AG04449 (cell line): ENCODE data around the gene ALK.
A peak's percentile ranks its signal among the peaks of the same experiment; 100 is the strongest.

Source experiments
- CTCF ChIA-PET: fragments of 350-600 bp; formaldehyde crosslinking; extraction: SDS; loops from one replicate; lab custom pipeline; 2021; ENCODE audit warnings: antibody characterized with exemption; lab: Yijun Ruan, JAX
- POLR2A ChIA-PET: fragments of 400-600, 350-600 bp; formaldehyde crosslinking; extraction: SDS; loops from one replicate; lab custom pipeline; 2020; ENCODE audit warnings: antibody characterized with exemption, inconsistent platforms; lab: Yijun Ruan, JAX
- DNase-seq: peaks from one replicate; pipeline ENCODE4 v3.0.0-alpha.2; 2010; ENCODE audit warnings: low read depth, low spot score
- H3K4me3 ChIP-seq: 2 replicates; pipeline ENCODE4 v1.5.1; 2011; ENCODE audit warnings: low read depth, mild to moderate bottlenecking, control low read depth, low read length
- TF ChIP-seq, protein P1 (sequence below): IDR thresholded peaks from one replicate; pipeline ENCODE4 v1.5.1; 2011; ENCODE audit warnings: mild to moderate bottlenecking, moderate library complexity, low read length, control low read depth, inconsistent platforms; ENCODE audit not compliant: insufficient read depth; ENCODE audit errors: missing control alignments

The ALK gene

DNA sequence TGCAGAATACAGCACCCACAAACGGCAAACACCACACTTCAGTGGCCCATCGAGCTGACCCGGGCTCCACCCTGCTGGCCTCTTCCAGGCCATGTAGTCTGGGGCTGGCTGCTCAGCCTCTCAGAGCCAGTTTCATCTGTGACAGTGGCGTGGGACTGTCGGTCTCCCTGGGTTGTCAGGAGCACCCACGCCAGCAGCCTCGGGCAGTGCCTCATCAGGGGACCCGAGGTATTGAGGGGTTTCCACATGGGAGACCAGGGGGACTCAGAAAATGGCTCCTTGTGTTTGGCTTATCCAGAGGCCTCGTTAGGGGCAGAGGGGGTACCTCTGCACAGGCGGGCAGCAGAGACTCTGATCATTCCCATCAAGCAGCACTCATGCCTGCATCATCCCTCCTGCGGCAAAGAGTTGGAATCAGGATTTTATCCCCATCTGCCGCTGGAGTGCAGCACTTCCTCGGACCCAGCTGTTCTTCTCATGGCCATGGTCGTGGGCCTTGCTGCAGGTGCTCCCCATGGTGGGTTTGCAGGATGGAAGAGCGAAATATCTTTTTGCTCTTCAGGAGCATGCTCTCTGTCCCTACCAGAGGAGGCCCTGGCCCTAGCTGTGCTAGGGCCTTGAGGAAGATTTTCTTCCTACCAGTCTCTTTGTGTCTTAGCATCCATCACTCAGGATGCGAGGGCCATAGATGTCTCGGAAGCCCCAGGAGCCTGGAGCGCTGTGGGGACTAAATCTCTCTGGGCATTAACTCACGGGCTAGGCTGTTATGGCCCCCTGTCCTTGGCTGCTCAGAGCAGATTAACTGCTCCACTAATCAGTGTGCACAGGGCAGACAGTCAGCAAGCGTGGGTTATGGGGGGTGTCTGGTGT, 705.4 kb downstream of the ALK start:
- POLR2A ChIA-PET, result no interaction called here
- no peak overlapping the region for H3K4me3 ChIP-seq
- CTCF ChIA-PET, result no interaction called here
- no peak for DNase-seq
- TF ChIP-seq, protein P1, sequence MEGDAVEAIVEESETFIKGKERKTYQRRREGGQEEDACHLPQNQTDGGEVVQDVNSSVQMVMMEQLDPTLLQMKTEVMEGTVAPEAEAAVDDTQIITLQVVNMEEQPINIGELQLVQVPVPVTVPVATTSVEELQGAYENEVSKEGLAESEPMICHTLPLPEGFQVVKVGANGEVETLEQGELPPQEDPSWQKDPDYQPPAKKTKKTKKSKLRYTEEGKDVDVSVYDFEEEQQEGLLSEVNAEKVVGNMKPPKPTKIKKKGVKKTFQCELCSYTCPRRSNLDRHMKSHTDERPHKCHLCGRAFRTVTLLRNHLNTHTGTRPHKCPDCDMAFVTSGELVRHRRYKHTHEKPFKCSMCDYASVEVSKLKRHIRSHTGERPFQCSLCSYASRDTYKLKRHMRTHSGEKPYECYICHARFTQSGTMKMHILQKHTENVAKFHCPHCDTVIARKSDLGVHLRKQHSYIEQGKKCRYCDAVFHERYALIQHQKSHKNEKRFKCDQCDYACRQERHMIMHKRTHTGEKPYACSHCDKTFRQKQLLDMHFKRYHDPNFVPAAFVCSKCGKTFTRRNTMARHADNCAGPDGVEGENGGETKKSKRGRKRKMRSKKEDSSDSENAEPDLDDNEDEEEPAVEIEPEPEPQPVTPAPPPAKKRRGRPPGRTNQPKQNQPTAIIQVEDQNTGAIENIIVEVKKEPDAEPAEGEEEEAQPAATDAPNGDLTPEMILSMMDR, result no peak

DNA sequence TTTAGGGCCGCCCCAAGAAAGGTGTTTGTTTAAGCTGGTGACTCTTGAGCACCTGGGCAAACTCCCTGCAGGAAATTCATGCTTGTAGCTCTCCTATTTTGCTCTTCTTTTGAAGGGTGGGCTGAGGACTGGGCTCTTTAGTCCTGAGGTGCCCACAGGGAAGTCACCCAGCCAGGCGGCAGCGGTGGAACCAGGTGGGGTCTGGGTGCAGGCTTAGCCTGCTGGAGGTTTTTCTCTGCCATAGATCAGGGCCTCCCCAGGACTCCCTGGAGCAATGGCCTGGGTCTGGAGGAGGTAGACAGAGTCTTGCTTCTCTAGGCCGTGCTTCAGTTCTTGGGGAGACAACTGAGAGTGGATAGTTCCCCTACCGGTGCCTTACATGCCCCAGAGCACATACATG, 706.3 kb downstream of the ALK start:
- ChIA-PET POLR2A (no interaction called here), CTCF (interaction anchor here (1.3 kb wide), 1 partner anchor 553 kb away, joined by 3 read pairs; no protein-coding TSS in a partner anchor)
- H3K4me3 ChIP-seq, result no peak overlapping the region
- DNase-seq, result no peak
- TF ChIP-seq, protein P1, result no peak

DNA sequence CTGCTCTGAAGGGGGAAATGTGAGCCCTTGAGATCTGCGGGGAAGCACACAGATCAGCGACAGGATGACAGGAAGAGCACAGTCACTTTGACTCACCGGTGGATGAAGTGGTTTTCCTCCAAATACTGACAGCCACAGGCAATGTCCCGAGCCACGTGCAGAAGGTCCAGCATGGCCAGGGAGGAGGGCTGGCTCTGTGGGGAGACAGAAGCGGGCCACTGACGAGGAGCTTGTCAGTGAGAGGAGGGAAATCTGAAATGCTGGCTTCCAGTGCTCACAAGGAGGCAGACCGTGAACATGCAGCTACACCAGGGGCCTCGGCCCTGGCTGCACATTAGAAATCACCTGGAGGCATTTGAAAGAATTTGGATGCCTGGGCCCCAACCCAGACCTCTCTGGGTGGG, 707.5 kb downstream of the ALK start:
- ChIA-PET CTCF (interaction anchor here (1.3 to 2.9 kb wide), 3 partner anchors 13 to 709 kb away, joined by 3 to 14 read pairs (median 7); no protein-coding TSS in a partner anchor), POLR2A (no interaction called here)
- TF ChIP-seq, protein P1, result no peak
- DNase-seq, result no peak
- H3K4me3 ChIP-seq, result no peak overlapping the region

DNA sequence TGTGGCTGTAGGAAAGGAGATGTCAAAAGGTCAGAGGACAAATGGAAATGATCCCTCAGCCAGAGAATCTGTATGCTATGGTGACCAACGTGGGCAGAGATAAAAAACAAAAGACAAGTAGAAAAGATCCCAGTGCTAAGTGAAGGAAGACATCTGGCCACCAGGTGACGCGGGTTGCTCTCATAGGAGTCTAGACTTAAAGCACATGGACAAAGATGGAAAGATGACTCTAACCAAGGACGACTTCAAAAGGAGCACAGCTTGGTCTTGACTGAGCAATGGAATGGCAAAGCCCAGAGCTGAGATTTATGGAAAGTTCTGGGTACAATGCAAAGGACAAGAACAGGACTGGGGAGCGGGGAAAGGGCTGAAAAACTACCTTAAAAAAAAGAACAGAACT, 709.4 kb downstream of the ALK start:
- POLR2A ChIA-PET, result no interaction called here

DNA sequence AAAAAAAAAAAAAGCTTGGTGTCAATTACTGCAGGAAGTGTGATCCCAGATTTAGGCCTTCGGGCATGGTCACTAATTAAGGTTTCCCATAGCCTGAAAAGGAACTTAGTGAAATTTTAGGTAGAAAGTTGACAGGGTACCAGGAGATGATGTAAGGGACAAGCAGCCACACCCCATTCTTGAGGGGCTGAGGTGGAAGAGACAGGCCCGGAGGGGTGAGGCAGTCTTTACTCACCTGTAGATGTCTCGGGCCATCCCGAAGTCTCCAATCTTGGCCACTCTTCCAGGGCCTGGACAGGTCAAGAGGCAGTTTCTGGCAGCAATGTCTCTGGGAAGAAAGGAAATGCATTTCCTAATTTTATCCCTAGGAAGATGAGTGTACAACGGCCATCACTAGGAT, 711.8 kb downstream of the ALK start:
- CTCF ChIA-PET, result interaction anchor here (1.5 to 1.6 kb wide), 2 partner anchors 12 to 14 kb away, joined by 4 read pairs; no protein-coding TSS in a partner anchor
- POLR2A ChIA-PET, result no interaction called here
- TF ChIP-seq, protein P1, result no peak
- DNase-seq, result no peak
- no peak overlapping the region for H3K4me3 ChIP-seq

More for the DNA sequence above, 709.4 kb downstream of the ALK start:
- TF ChIP-seq, protein P1, result peak; percentile 50
- no peak for DNase-seq
- H3K4me3 ChIP-seq, result no peak overlapping the region
- CTCF ChIA-PET, result interaction anchor here (1.2 to 2.9 kb wide), 10 partner anchors 11 to 862 kb away, joined by 3 to 14 read pairs (median 5); no protein-coding TSS in a partner anchor
